ENCODE data around the gene ABCA1. TPM values are rescaled to one million over a fixed set of nuclear protein-coding genes. Genes with fewer than 3 reads are reported as not detected.

ABCA1 gene
- total and polyA plus RNA-seq, 2 donors (not counting 1 experiment from before 2014, with no cell fraction given) = 11.5 to 60.4 TPM

DNA sequence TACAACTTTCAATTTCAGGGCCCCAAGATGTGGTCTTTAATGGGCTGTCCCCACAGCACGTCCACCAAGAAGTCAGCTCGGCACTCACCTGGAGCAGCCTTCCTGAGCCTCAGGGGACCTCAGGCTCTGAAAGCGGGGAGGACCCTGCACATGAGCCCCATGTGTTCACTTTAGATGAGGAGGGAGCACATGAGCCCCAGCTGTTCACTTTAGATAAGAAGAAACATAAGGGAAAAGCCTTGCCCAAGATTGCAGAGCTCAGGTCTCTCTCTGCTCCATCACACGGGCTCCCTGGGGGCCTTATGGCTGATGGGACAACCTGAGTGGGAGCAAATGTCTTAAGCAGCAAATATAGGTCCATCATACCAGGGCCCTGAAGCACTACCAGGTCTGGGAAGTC, 107.6 kb downstream of the ABCA1 start:
- Histone ChIP-seq H3K4me1 (ENCODE audit: control insufficient read depth, extremely low read depth, insufficient read depth, low read length) (no peaks in the 10 kb centered on the region), H3K9ac (ENCODE audit: insufficient read depth, low read length) (no peak overlapping the region), H3K4me3 (replicated peaks in 1 of 4; ENCODE audit: control extremely low read depth in 1 of 4, insufficient read depth in 1 of 4, low read depth in 3 of 4, low read length in 4 of 4) (no peak overlapping the region), H2AFZ (ENCODE audit: low read length) (no peak overlapping the region), H3K9me3 (ENCODE audit: control insufficient read depth, insufficient read depth, low read depth, low read length) (no peaks in the 10 kb centered on the region), H3K36me3 (ENCODE audit: control insufficient read depth, insufficient read depth, low read length) (peaks cover 37% of the 10 kb centered on the region), H3K27me3 (ENCODE audit: control insufficient read depth, insufficient read depth, low read length) (no peaks in the 10 kb centered on the region), H3K4me2 (ENCODE audit: extremely low read depth, insufficient read depth, low read length) (no peak overlapping the region), H3K79me2 (ENCODE audit: control insufficient read depth, insufficient read depth, low read length) (no peaks in the 10 kb centered on the region), H4K20me1 (ENCODE audit: control insufficient read depth, extremely low read depth, insufficient read depth, low read length) (no peaks in the 10 kb centered on the region), H3K27ac (ENCODE audit: insufficient read depth, low read length) (no peak overlapping the region)
- no peak for DNase-seq (ENCODE audit: low read depth in 2 of 2)
- TF ChIP-seq, protein P1, sequence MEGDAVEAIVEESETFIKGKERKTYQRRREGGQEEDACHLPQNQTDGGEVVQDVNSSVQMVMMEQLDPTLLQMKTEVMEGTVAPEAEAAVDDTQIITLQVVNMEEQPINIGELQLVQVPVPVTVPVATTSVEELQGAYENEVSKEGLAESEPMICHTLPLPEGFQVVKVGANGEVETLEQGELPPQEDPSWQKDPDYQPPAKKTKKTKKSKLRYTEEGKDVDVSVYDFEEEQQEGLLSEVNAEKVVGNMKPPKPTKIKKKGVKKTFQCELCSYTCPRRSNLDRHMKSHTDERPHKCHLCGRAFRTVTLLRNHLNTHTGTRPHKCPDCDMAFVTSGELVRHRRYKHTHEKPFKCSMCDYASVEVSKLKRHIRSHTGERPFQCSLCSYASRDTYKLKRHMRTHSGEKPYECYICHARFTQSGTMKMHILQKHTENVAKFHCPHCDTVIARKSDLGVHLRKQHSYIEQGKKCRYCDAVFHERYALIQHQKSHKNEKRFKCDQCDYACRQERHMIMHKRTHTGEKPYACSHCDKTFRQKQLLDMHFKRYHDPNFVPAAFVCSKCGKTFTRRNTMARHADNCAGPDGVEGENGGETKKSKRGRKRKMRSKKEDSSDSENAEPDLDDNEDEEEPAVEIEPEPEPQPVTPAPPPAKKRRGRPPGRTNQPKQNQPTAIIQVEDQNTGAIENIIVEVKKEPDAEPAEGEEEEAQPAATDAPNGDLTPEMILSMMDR (conservative IDR thresholded peaks at IDR 0.05 in 1 of 2, IDR thresholded peaks at IDR 0.05 in 1 of 2; ENCODE audit: low read depth in 1 of 2, low read length in 2 of 2) = no peak
- no peak for TF ChIP-seq EZH2 (IDR thresholded peaks at IDR 0.05; ENCODE audit: low read length, missing control alignments)

DNA sequence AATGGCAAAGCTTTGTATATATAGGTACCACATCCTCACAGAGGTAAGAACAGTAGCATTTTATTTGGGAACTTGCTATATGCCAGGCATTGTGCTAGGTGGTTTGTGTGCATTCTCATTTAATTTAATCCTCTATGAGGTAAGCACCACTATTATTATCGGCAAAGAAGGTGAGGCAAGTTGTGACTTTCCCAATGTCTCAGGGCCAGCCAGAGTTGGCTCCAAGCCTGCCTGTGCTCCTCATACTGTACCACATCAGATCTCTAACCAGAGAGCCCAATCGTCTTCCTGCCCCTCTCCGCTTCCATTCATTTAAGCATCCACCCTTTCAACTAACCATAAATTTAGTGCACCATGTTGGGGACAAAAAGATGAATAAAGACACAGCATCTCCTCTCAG, 108.9 kb downstream of the ABCA1 start:
- Histone ChIP-seq H3K4me1 (ENCODE audit: control insufficient read depth, extremely low read depth, insufficient read depth, low read length) (no peaks in the 10 kb centered on the region), H3K27ac (ENCODE audit: insufficient read depth, low read length) (no peak overlapping the region), H3K27me3 (ENCODE audit: control insufficient read depth, insufficient read depth, low read length) (no peaks in the 10 kb centered on the region), H3K36me3 (ENCODE audit: control insufficient read depth, insufficient read depth, low read length) (peaks cover 36% of the 10 kb centered on the region), H3K4me2 (ENCODE audit: extremely low read depth, insufficient read depth, low read length) (no peak overlapping the region), H3K4me3 (replicated peaks in 1 of 4; ENCODE audit: control extremely low read depth in 1 of 4, insufficient read depth in 1 of 4, low read depth in 3 of 4, low read length in 4 of 4) (no peak overlapping the region), H3K9ac (ENCODE audit: insufficient read depth, low read length) (no peak overlapping the region), H3K79me2 (ENCODE audit: control insufficient read depth, insufficient read depth, low read length) (no peaks in the 10 kb centered on the region), H3K9me3 (ENCODE audit: control insufficient read depth, insufficient read depth, low read depth, low read length) (no peaks in the 10 kb centered on the region), H4K20me1 (ENCODE audit: control insufficient read depth, extremely low read depth, insufficient read depth, low read length) (no peaks in the 10 kb centered on the region), H2AFZ (ENCODE audit: low read length) (no peak overlapping the region)
- DNase-seq (ENCODE audit: low read depth in 2 of 2) = no peak
- TF ChIP-seq, protein P1 (conservative IDR thresholded peaks at IDR 0.05 in 1 of 2, IDR thresholded peaks at IDR 0.05 in 1 of 2; ENCODE audit: low read depth in 1 of 2, low read length in 2 of 2) = no peak
- no peak for TF ChIP-seq EZH2 (IDR thresholded peaks at IDR 0.05; ENCODE audit: low read length, missing control alignments)

DNA sequence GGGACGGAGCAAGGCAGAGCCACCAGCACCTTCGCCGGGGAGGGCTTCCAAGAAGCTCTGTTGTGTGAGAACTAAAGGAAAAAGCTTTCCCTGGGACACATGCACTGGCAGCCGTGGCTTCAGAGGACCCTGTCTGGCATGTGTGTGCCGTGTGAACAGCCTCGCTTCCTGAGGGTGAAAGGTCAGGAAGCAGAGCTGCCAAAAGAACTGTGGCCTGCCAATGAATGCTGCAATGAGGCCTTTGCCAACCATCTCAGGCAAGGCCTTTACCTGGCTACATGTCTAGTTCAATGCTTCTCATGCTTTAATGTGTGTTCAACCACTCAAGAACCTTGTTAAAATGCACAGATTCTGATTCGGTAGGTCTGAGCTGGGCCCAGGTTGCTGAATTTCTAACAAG, 110.5 kb downstream of the ABCA1 start:
- Histone ChIP-seq H3K4me1 (ENCODE audit: control insufficient read depth, extremely low read depth, insufficient read depth, low read length) (no peaks in the 10 kb centered on the region), H3K4me3 (replicated peaks in 1 of 4; ENCODE audit: control extremely low read depth in 1 of 4, insufficient read depth in 1 of 4, low read depth in 3 of 4, low read length in 4 of 4) (no peak overlapping the region), H3K79me2 (ENCODE audit: control insufficient read depth, insufficient read depth, low read length) (no peaks in the 10 kb centered on the region), H3K9me3 (ENCODE audit: control insufficient read depth, insufficient read depth, low read depth, low read length) (no peaks in the 10 kb centered on the region), H3K9ac (ENCODE audit: insufficient read depth, low read length) (no peak overlapping the region), H3K36me3 (ENCODE audit: control insufficient read depth, insufficient read depth, low read length) (peaks cover 36% of the 10 kb centered on the region), H3K27me3 (ENCODE audit: control insufficient read depth, insufficient read depth, low read length) (no peaks in the 10 kb centered on the region), H4K20me1 (ENCODE audit: control insufficient read depth, extremely low read depth, insufficient read depth, low read length) (no peaks in the 10 kb centered on the region), H2AFZ (ENCODE audit: low read length) (no peak overlapping the region), H3K4me2 (ENCODE audit: extremely low read depth, insufficient read depth, low read length) (no peak overlapping the region), H3K27ac (ENCODE audit: insufficient read depth, low read length) (no peak overlapping the region)
- TF ChIP-seq, protein P1 (conservative IDR thresholded peaks at IDR 0.05 in 1 of 2, IDR thresholded peaks at IDR 0.05 in 1 of 2; ENCODE audit: low read depth in 1 of 2, low read length in 2 of 2) = no peak
- TF ChIP-seq EZH2 (IDR thresholded peaks at IDR 0.05; ENCODE audit: low read length, missing control alignments) = no peak
- no peak for DNase-seq (ENCODE audit: low read depth in 2 of 2)

Measured in fibroblast of lung (primary cell).